Activated naive CD4-positive, alpha-beta T cell treated with anti-CD3 and anti-CD28 coated beads, Interleukin-2, amount 50 U/mL, for 72 hours (primary cell): ENCODE data around the gene LDHB. TPM values are rescaled to one million over a fixed set of nuclear protein-coding genes. Genes with fewer than 3 reads are reported as not detected.
"Not testable (repeated sequence)": the region's sequence is repeated elsewhere in the genome, so short reads cannot be mapped to it uniquely, and the experiment has no call there.

Experiments used
- ATAC-seq, 2 donors: fragments of 150-1000 bp; cut with Tn5 transposase; 2 replicates each; pipeline ENCODE4 v1.10.0; 2021; ENCODE audit warnings: mild to moderate bottlenecking in 2 of 2, moderate library complexity in 2 of 2
- DNase-seq, 2 donors: peaks; one replicate each; pipeline ENCODE4 v3.0.0; 2021 to 2022; ENCODE audit warnings: low spot score in 2 of 2
- H3K27ac Mint-ChIP-seq, 2 donors: one replicate each; pipeline ENCODE4 v1.8.0; 2022; ENCODE audit warnings: mild to moderate bottlenecking in 2 of 2, mixed read lengths in 2 of 2
- H3K36me3 Mint-ChIP-seq, 2 donors: one replicate each; pipeline ENCODE4 v1.8.0; 2022; ENCODE audit warnings: mixed read lengths in 2 of 2
- H3K9me3 Mint-ChIP-seq, 2 donors: one replicate each; pipeline ENCODE4 v1.8.0; 2022; ENCODE audit warnings: mixed read lengths in 2 of 2
- total RNA-seq, 2 donors: library from RNA; stranded (reverse); gene quantifications; one replicate each; pipeline ENCODE4 v1.2.3, GENCODE V29; 2022

The LDHB gene
- total RNA-seq, 2 donors from 2014 or later: 1,506 to 1,689 TPM

GRCh38 chr12:21673830-21674552 lies 16.3 kb upstream of the LDHB start:
- not testable (repeated sequence) for H3K9me3 Mint-ChIP-seq, H3K27ac Mint-ChIP-seq, H3K36me3 Mint-ChIP-seq, ATAC-seq, DNase-seq

- ATAC-seq (no peak), DNase-seq (no peak)
- Mint-ChIP-seq H3K27ac (no peak overlapping the region), H3K36me3 (no peaks in the 10 kb centered on the region), H3K9me3 (no peaks in the 10 kb centered on the region)
These were observed 14.5 kb upstream of the LDHB start for GRCh38 chr12:21672146-21672545.

- no peaks in the 10 kb centered on the region for H3K9me3 Mint-ChIP-seq
- DNase-seq: no peak
- H3K27ac Mint-ChIP-seq: no peak overlapping the region
- H3K36me3 Mint-ChIP-seq: no peaks in the 10 kb centered on the region
- no peak for ATAC-seq
These were observed 9.1 kb upstream of the LDHB start for GRCh38 chr12:21666722-21667121.

- Mint-ChIP-seq H3K27ac (no peak overlapping the region), H3K36me3 (no peaks in the 10 kb centered on the region), H3K9me3 (no peaks in the 10 kb centered on the region)
- ATAC-seq: no peak
- no peak for DNase-seq
These were observed 8.2 kb upstream of the LDHB start for GRCh38 chr12:21665816-21666215.

GRCh38 chr12:21662122-21662792 lies 4.6 kb upstream of the LDHB start:
- H3K36me3 Mint-ChIP-seq: peaks cover 6% of the 10 kb centered on the region in 2 donors
- H3K27ac Mint-ChIP-seq: no peak overlapping the region
- ATAC-seq (no peak), DNase-seq (no peak)
- no peaks in the 10 kb centered on the region for H3K9me3 Mint-ChIP-seq

GRCh38 chr12:21661396-21662093 lies 3.9 kb upstream of the LDHB start:
- not testable (repeated sequence) for ATAC-seq, H3K9me3 Mint-ChIP-seq, H3K27ac Mint-ChIP-seq, DNase-seq
- H3K36me3 Mint-ChIP-seq: peaks cover 13% of the 10 kb centered on the region in 2 donors

GRCh38 chr12:21659383-21659782 lies 1.7 kb upstream of the LDHB start:
- Mint-ChIP-seq H3K36me3 (peaks cover 24 to 32% of the 10 kb centered on the region in 2 donors), H3K27ac (no peak overlapping the region), H3K9me3 (no peaks in the 10 kb centered on the region)
- ATAC-seq: no peak
- DNase-seq: no peak

GRCh38 chr12:21656905-21657325 lies 727 bp downstream of the LDHB start:
- peak overlapping the region; percentile 91 to 99 for H3K27ac Mint-ChIP-seq
- DNase-seq (peak in 1 of 2 donors; percentile 54), ATAC-seq (peak; percentile 9 to 10)
- no peaks in the 10 kb centered on the region for H3K9me3 Mint-ChIP-seq
- peaks cover 30 to 49% of the 10 kb centered on the region in 2 donors for H3K36me3 Mint-ChIP-seq

GRCh38 chr12:21655591-21655990 lies 2.1 kb downstream of the LDHB start:
- H3K9me3 Mint-ChIP-seq: no peaks in the 10 kb centered on the region
- ATAC-seq: no peak
- peak overlapping the region; percentile 90 to 91 for H3K27ac Mint-ChIP-seq
- peaks cover 35 to 63% of the 10 kb centered on the region in 2 donors for H3K36me3 Mint-ChIP-seq
- DNase-seq: no peak

GRCh38 chr12:21651821-21652220 lies 5.8 kb downstream of the LDHB start:
- no peak overlapping the region for H3K27ac Mint-ChIP-seq
- H3K36me3 Mint-ChIP-seq: peaks cover 42 to 87% of the 10 kb centered on the region in 2 donors
- H3K9me3 Mint-ChIP-seq: no peaks in the 10 kb centered on the region
- DNase-seq (no peak), ATAC-seq (no peak)

- ATAC-seq (no peak), DNase-seq (no peak)
- peaks cover 35 to 84% of the 10 kb centered on the region in 2 donors for H3K36me3 Mint-ChIP-seq
- H3K9me3 Mint-ChIP-seq: no peaks in the 10 kb centered on the region
- H3K27ac Mint-ChIP-seq: peak overlapping the region in 1 of 2 donors; percentile 82
These were observed 6.6 kb downstream of the LDHB start for GRCh38 chr12:21650997-21651396.

- H3K27ac Mint-ChIP-seq: peak overlapping the region in 1 of 2 donors; percentile 12
- DNase-seq (no peak), ATAC-seq (no peak)
- peaks cover 36 to 81% of the 10 kb centered on the region in 2 donors for H3K36me3 Mint-ChIP-seq
- no peaks in the 10 kb centered on the region for H3K9me3 Mint-ChIP-seq
These were observed 8.6 kb downstream of the LDHB start for GRCh38 chr12:21649034-21649433.

- no peaks in the 10 kb centered on the region for H3K9me3 Mint-ChIP-seq
- no peak for ATAC-seq
- DNase-seq: no peak
- H3K36me3 Mint-ChIP-seq: peaks cover 41 to 81% of the 10 kb centered on the region in 2 donors
- H3K27ac Mint-ChIP-seq: peak overlapping the region; percentile 12 to 44
These were observed 9.3 kb downstream of the LDHB start for GRCh38 chr12:21648378-21648777.

- DNase-seq (no peak), ATAC-seq (no peak)
- H3K27ac Mint-ChIP-seq: peak overlapping the region; percentile 75 to 77
- H3K9me3 Mint-ChIP-seq: no peaks in the 10 kb centered on the region
- H3K36me3 Mint-ChIP-seq: peaks cover 40 to 81% of the 10 kb centered on the region in 2 donors
These were observed 10.5 kb downstream of the LDHB start for GRCh38 chr12:21647179-21647578.

GRCh38 chr12:21645041-21645500 lies 12.6 kb downstream of the LDHB start:
- peaks cover 40 to 76% of the 10 kb centered on the region in 2 donors for H3K36me3 Mint-ChIP-seq
- DNase-seq, ATAC-seq, H3K9me3 Mint-ChIP-seq: not testable (repeated sequence)
- peak overlapping the region; percentile 11 to 84 for H3K27ac Mint-ChIP-seq

GRCh38 chr12:21644516-21644915 lies 13.1 kb downstream of the LDHB start:
- H3K36me3 Mint-ChIP-seq: peaks cover 39 to 74% of the 10 kb centered on the region in 2 donors
- DNase-seq (no peak), ATAC-seq (no peak)
- no peaks in the 10 kb centered on the region for H3K9me3 Mint-ChIP-seq
- H3K27ac Mint-ChIP-seq: no peak overlapping the region

GRCh38 chr12:21643758-21644157 lies 13.9 kb downstream of the LDHB start:
- Mint-ChIP-seq H3K36me3 (peaks cover 44 to 76% of the 10 kb centered on the region in 2 donors), H3K9me3 (no peaks in the 10 kb centered on the region), H3K27ac (peak overlapping the region; percentile 4 to 65)
- no peak for ATAC-seq
- no peak for DNase-seq
